Activated CD4-positive, alpha-beta T cell treated with anti-CD3 and anti-CD28 coated beads, Interleukin-2, amount 50 U/mL, for 24 hours (primary cell): ENCODE measurements around the gene FRMD3.

Experiments used
- DNase-seq, 2 donors: peaks; one replicate each; pipeline ENCODE4 v3.0.0-alpha.2; 2020; ENCODE audit warnings: low read depth in 1 of 2, low spot score in 1 of 2

FRMD3 gene

DNA sequence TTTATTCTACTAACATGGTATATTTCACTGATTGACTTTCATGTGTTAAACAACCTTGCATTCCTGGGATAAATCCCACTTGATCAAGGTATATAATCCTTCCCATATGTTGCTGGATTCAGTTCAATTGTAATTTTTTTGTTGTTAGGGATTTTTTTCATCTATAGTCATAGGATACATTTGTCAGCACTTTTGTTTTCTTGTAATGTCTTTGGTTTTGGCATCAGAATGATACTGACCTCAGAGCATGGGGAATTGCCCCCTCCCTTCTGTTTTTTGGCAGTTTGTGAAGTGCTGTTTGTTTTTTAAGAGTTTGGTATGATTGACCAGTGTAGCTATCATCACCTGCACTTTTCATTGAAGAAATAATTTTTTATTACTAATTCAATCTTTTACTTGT is 298.5 kb downstream of the FRMD3 start:
- no peak for DNase-seq

DNA sequence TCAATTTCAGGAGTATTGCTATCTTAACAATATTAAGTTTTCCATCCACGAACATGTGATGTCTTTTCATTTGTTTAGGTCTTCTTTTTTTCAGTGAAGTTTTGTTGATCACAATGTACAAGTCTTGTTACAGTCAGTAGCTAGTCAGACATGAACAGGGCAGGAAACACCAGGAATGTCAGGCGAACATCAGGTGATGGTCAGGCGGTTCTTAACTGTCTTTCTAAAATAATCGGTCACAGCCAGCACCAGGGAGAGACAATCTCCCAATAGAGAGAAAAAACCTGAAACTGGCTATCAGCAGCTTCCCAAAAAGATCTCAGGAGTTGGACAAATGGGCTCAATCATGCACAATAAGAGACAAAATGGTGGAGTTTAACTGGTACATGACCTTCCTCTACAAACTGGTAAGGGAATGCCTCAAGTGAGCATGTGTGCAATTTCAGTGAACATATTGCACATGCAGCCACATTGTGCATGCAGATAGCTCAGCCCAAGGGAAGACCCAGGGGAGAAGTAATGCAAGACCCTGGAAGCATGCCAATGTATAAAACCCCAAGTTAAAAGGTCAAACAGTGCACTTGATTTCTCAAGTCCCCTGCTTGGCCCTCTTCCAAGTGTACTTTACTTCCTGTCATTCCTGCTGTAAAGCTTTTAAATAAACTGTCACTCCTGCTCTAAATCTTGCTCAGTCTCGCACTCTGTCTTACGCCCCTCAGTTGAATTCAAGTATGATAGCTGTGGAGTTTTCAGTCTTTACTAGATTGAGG is 299.1 kb downstream of the FRMD3 start:
- DNase-seq, result no peak

DNA sequence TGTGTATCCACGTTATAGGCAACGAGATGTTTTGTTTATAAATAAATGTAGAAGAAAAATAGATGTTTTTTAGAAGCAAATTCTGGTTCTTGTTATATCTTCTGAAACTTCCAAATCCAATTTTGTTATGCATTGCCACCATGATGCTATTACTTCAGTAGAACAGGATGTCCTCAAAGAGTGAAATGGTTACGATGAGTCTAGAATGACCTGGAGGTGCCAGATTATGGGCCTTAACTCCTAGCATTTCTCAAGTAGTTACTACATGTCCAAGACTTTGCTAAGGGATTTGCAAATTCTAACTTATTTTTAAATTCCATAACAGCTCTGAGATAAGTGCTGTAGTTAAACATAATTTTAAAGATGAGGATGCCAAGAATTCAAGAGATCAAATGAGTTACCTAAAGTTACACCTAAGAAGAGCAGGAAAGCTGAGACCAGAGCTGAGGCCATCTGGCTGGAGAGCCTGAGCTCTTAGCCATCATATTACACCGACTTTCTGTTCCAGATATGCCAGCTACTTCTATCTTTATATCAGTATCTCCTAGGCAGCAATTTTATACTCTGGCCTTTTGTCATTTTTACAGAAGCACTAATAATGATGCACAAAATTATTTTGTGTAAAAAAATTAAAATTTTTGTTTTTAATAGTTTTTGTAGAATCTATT is 302.0 kb downstream of the FRMD3 start:
- no peak for DNase-seq

DNA sequence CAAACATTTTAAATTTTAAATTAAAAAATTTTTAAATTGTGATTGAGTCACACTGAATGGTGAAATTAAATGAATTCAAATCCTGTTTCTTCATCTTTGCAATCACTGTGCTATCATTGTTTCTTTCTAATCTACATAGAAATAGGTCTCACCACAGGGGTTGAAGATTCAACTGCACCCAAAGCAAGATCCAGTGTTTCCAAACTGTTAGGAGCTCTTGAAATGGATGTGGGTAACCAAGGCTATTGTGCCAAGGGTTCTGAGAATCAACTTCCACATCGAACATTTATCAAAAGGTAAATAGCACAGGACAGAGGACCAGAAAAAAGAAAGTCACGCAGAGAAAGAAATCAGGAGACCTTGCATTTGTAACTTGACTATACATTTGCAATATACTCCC is 302.7 kb downstream of the FRMD3 start:
- no peak for DNase-seq

DNA sequence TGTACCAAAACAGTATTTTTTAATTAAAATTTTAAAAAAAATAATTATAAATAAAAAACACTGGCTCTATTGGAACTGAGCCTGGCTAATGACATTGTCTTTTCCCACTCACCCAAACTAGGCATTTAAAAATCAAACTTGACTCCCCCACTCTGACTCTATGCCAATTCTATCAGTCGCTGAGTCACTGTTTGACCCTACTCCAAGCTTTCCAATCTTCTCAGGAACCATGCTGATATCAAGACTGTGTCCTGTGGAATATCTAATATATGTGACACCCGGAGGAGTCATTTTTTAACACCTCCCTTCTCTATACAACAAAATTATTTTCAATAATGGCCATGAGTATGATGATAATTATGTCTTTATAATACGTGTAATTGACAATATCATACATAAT is 303.7 kb downstream of the FRMD3 start:
- no peak for DNase-seq

DNA sequence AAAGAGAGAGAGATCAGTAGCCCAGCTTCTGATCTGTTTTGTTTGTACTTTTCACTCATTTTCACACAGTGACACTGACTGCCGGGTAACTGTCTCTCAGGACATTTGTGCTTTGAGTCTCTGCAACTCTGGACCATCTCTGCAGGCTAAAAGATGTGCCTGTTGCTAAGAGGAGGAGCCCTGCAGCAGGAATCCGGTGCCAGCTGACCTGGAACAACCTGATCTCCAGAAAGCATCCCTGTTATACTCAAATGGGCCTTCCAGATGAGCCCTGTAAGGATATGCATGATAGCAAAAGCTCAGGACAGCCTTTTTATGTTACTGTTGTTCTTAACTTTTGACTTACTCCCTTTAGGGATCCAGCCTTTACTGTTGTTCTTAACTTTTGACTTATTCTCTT is 304.6 kb downstream of the FRMD3 start:
- no peak for DNase-seq

DNA sequence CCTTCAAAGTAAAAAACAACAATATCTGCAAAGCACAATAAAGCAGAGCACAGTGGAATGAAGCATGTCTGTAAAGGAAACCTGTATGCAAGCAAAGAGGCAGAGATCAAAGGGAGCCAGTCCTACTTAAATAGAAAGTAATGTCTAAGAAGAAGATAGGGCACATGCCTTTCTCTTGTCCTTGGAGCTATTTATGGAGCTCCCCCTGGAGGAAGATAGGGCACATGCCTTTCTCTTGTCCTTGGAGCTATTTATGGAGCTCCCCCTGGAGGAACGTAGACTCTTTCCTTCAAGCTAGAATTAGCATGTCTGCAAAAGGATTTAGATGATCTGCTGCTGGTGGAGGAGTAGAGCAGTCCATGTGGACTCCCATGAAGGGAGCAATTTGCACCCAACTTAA is 307.2 kb downstream of the FRMD3 start:
- DNase-seq, result no peak

DNA sequence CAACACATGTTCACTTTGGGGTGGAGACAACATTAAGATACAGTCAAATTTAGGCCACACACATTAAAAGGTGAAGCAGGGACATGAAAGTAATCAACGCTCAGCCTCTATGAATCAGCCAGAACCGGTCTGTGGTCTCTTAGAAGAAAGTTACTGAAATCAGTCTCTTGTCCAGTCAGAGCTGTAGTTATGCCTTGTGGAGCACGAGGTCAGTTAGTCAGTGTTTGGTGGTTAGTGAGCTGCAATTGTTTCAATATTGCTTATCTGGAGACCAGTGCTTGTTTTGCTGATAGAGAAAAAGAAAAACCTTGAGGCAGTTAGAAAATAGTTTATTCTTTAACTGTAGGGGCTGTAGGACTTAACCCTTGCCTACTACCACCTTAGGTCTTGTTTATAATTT is 317.5 kb downstream of the FRMD3 start:
- DNase-seq, result no peak

DNA sequence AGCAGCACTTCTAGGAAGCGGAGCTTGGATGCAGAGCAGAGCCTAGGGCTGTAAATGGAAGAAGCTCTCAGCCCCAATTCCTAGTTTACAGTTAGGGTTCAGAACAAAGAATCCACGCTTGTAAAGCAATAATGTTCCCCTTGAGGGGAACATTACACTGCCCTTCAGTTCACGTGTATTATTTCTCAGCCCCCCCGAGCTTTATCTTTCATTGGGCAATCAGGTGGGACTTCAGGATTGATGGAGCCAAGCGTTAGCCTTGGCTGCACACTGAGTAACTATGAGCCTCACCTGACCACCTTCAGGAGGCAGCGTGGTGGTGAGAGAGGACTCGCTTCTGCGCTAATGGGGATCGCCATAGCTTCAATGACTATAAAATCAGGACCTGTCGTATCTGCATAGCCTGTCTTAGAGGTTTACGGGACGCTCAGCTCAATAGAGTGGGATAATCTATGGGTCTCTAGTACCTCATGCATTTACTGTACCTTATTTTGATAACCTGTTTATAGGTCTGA is 318.2 kb downstream of the FRMD3 start:
- DNase-seq, result no peak

DNA sequence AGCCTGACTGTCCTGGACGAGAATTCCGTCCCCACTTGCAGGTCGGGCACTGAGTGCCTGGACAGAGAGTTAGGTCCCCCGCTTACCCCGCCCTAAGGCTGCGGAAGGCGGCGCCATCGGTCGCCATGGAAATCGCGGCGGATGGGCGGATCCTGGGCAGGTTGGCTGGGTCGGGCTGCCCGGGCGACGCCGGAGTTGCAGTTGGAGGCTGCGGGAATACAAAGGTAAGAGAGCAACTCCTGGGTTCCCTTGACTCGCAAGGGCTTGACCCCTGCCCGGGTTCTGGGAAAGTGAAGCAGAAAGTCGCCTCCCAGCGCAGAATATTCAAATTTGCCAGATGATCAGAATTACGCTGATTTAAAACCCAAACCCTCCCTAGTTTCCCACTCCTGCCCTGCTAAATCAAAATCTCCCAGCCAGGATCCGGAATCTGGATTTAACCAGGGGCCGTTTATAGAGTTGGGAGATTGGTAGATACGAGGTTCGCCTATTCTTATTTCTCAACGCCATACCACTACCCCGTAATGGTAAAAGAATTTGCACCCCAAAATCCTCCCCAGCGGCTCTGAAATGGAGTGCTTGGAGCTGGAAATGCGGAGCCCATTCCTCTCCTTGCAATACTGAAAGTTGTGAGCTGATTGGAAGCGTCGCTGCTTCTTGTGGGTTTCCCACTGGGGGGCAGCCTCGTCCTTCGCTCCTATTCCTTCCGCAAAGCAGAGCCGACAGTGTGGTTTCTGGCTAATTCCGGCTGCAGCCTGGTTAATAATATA is 318.9 kb downstream of the FRMD3 start:
- no peak for DNase-seq

DNA sequence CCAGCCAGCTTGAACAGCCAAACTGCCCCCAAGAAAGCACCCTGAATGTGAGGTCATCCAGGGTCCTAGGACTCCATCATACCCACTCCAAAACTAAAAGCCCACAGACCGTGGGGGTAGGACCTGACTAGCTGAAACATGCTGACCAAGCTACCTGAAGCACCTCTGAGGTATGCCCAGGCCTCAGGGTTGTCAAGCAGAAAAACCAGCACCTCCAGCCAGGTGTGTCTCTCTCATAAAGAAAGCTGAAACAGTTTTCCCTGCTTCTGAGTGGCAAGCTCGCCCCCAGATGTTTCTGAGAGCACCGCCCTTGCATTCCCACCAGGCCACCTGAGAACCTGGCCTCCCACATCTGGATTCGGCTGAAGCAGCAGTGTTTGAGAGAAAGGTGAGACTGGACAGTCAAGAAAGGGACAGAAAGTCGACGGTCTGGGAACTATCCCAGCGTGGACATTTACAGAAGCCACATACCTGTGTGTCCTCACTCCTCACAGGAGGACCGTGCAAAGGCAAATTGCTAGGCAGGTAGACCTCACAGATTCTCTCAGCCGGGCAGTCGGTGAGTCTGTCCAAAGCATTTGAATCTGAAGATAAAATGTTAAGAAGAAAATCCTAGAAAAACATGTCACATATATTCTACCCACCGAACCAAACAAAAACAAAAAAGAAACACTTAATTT is 319.6 kb downstream of the FRMD3 start:
- DNase-seq, result no peak

DNA sequence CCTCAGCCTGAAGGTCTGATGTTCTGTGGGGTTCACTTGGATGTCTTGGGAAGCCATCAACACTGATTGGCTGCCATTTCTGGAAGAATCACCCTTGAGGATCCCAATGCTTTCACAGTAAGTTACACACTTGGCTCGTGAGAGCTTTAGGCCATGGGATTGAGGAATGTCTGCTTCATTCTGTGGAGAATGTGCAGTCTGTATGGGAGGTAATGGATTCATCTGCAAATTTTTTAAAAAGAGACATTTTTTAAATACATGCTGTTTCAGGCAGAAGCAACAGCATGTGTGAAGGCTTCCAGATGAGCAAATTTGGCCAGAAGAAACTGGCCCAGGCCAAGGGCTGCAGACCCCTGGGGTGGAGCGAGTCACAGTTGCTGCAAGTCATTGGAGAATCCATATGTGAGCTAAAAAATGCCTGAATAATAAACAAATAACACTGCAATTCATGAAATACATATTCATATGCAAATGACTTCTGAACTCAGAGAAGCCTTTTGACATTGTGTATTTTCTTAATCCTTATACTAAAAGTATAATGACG is 328.9 kb downstream of the FRMD3 start:
- no peak for DNase-seq

DNA sequence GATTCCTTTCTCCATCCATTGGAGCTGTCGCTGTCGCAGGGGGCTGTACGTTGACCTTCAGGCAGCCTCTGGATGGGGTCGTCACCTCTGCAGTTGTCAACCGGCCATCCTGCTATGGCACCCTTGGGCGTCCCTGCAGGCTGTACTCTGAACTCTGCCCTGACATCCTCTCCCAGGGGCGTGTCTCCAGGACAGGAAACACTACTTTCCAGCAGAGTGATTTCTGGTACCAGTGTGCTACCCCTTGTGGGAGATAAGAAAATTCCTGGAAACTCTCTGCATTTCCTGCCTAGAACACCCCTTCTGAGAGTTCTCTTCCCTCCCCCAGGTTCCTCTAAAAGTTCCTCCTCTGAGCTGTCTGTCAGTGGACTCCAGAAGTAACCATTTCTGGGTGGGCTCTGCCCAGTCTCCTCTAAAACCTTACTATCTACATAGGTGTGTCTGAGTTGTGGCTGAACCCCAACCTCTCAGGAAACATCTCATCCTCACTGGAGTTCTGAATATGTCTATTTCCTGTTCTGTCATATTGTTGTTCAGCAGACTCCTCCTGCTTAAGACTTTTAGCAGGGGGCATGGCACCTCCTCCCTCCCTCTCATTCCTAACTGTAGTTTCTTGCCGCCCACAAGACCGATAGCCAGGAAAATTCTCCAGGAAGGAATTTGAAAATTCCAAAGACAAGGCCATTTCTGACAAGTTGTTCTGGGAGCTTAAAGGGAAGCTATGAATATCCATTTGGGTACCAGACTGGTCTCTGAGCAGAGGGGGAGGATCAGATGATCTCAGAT is 329.9 kb downstream of the FRMD3 start:
- no peak for DNase-seq

DNA sequence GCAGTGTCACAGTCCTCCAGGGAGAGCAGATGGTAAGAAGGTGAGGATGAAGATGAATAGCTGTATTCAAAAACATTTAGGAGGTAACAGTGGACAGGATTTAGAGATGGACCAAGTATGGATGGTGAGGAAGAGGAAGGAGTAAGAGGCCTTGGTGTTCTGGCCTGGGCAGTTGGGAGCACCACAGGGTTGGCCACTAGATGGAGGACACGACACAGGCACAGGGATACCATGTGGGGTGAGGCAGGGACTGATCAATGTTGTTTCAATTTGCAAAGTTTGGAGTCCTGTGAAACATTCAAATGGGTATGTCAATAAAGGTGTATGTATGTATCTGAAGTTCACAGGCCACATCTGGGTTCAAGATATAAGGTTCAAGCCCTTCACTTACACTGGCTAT is 334.2 kb downstream of the FRMD3 start:
- no peak for DNase-seq

DNA sequence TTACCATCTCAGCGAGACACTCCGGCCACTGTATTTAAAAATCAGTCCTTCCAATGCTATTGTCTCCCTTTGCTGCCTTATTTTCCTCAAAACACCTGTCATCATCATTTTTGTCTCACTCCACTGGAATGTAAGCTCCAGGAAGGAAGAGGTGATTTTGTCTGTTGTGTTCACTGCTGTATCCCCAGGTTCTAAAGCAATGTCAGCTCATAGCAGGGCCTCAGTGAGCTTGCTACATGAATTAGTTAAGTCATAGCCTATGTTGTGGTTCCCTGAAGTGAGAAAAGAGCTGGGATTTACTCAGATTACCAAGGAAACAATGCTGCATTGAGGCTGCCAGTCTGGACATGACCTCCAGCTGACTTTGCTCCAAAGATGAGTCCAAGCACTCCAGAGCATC is 337.7 kb downstream of the FRMD3 start:
- no peak for DNase-seq

DNA sequence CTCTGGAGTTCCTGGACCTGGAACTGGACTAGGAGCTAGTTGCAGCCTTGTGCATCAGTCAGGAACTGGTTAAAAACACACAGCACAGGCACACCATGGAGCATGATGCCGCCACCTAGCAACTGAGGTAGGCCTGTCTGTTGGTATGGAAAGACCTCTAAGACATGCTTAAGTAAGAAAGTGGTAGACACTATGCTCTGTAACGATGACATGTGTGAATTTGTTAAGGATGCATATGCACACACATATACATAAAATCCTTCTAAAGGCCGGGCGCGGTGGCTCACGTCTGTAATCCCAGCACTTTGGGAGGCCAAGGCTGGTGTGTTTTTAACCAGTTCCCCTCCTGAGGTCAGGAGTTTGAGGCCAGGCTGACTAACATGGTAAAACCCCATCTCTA is 338.4 kb downstream of the FRMD3 start:
- no peak for DNase-seq

DNA sequence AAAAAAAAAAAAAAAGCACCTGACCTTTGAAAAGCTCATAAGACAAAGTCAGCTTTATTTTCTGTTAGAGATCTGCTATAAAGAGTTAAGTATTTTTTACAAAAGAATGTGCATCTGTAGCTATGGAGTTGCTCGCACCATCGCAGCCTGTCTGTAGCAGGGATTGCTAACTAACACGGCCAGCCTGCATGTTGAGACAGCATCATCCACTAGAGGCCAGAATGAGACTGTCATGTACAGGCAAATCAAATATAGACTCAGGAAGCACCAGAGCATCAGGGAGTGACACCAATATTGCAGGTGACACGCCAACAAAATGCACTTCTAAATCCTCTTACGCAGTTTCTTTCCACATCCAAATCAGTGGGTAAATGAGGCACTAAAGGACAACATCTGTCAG is 339.0 kb downstream of the FRMD3 start:
- no peak for DNase-seq

DNA sequence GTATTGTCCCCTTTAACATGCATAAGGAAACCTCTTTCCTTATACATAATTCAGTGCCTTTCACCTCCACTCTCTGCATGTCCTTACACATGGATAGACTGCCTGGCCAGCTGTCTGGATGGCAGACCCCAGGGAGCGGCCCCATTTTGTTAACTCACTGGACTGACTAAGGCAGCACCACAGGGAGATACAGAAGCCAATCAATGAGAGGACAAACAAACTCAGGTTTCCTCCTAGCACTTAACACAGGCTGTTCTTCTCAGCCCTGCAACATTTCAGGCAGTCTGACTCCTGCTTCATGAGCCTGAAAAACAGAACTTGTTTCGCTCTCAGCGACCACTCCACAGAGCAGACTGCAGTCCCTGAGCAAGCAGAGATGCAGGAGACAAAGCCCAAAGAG is 339.8 kb downstream of the FRMD3 start:
- DNase-seq, result no peak

DNA sequence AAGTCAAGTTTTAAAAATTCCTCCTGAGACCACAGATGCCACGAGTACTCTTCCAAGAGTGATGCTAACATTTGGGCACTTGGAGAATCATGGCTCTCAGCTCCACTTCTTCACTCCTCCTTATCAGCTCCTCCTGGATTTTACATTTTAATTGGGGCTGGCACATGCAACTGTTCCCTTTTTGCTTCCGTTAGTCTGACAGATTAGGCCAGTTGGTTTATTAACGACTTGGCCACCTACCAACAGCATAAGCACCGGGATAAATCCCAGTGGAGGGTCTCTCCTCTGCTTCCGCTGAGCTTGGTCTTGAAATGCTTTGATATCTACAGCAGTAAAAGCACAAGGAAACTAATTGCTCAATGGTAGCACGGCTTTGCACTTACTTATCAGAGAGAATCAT is 340.6 kb downstream of the FRMD3 start:
- no peak for DNase-seq

DNA sequence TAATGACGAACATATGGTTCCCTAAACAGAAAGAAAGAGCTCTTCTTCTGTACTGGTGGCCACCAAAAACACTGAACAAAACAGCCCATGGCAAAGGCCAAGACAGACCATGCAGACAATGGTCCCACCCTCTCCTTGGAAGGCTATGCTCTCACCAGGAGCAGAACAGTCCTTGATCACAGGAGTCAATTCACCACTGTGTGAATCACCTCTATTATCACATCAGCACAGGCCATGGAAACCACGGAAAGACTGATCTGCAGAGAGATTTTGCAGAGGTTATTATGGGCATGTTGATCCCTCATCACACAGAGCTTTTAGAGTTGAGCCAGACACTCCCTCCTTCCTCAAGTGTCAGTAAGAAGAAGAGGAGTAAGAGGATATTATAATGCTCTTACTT is 341.3 kb downstream of the FRMD3 start:
- DNase-seq, result no peak
